HL-60 (cell line): ENCODE results near the gene POU2F1.

Experiments
- DNase-seq, 2 experiments: peaks; one replicate each; pipeline ENCODE4 v3.0.0-alpha.2; 2010 to 2020; ENCODE audit warnings: low read depth in 1 of 2, low spot score in 1 of 2
- H3K27ac ChIP-seq: fragments of 250-450 bp; sonication (Bioruptor Pico); replicated peaks from 2 replicates; pipeline ENCODE4 v1.5.1; 2020; ENCODE audit warnings: mild to moderate bottlenecking, moderate library complexity
- H3K27me3 ChIP-seq: fragments of 250-450 bp; sonication (Bioruptor Pico); 2 replicates; pipeline ENCODE4 v1.5.1; 2021; ENCODE audit warnings: mild to moderate bottlenecking, moderate library complexity; ENCODE audit not compliant: insufficient read depth, poor library complexity, severe bottlenecking
- H3K4me3 ChIP-seq: replicated peaks from 2 replicates; pipeline ENCODE4 v1.5.1; 2011; ENCODE audit warnings: mild to moderate bottlenecking, control low read depth, low read length; ENCODE audit not compliant: insufficient read depth
- CTCF ChIP-seq: IDR thresholded peaks from one replicate; pipeline ENCODE4 v1.5.1; 2011; ENCODE audit warnings: low read length, control low read depth, inconsistent platforms; ENCODE audit not compliant: insufficient read depth
- GABPA ChIP-seq: IDR thresholded peaks from 2 replicates; pipeline ENCODE4 v1.6.1; 2012; ENCODE audit warnings: low read depth
- POLR2AphosphoS5 ChIP-seq: IDR thresholded peaks from 2 replicates; pipeline ENCODE4 v1.6.1; 2012; ENCODE audit warnings: low read depth
- REST ChIP-seq: IDR thresholded peaks from 2 replicates; pipeline ENCODE4 v1.6.1; 2012; ENCODE audit warnings: low read depth; ENCODE audit not compliant: insufficient replicate concordance
- SPI1 ChIP-seq: IDR thresholded peaks from 2 replicates; pipeline ENCODE4 v1.6.1; 2012; ENCODE audit warnings: low read depth, mild to moderate bottlenecking, borderline replicate concordance

Gene POU2F1

GRCh38 chr1:167258858-167259257, 38.2 kb downstream of the POU2F1 start:
- no peak for TF ChIP-seq GABPA
- no peak for TF ChIP-seq SPI1
- TF ChIP-seq REST: no peak
- no peak for TF ChIP-seq POLR2AphosphoS5
- TF ChIP-seq CTCF: no peak
- Histone ChIP-seq H3K27ac (no peak overlapping the region), H3K27me3 (no peaks in the 10 kb centered on the region), H3K4me3 (no peak overlapping the region)
- DNase-seq: no peak

- TF ChIP-seq REST (no peak), SPI1 (no peak), GABPA (no peak), POLR2AphosphoS5 (no peak), CTCF (no peak)
- Histone ChIP-seq H3K27ac (no peak overlapping the region), H3K4me3 (no peak overlapping the region), H3K27me3 (no peaks in the 10 kb centered on the region)
- DNase-seq: no peak
Measured at GRCh38 chr1:167262836-167263235, 42.1 kb downstream of the POU2F1 start.

GRCh38 chr1:167263344-167263743, 42.7 kb downstream of the POU2F1 start:
- H3K27ac ChIP-seq: 0 out of 2 replicates have a peak overlapping the region, but pooled peaks have one; percentile 10

More at GRCh38 chr1:167263344-167263743, 42.7 kb downstream of the POU2F1 start:
- no peak for DNase-seq
- no peaks in the 10 kb centered on the region for H3K27me3 ChIP-seq
- H3K4me3 ChIP-seq: no peak overlapping the region
- TF ChIP-seq POLR2AphosphoS5 (no peak), SPI1 (no peak), GABPA (no peak), CTCF (no peak), REST (no peak)
